ENCODE results near the gene ZCCHC9. TPM values are rescaled to one million over a fixed set of nuclear protein-coding genes. Genes with fewer than 3 reads are reported as not detected.

The ZCCHC9 gene
- total RNA-seq, 4 donors from 2014 or later = 24.5 to 32.6 (median 26.8) TPM

GRCh38 chr5:81359108-81359507 is 57.7 kb downstream of the ZCCHC9 start:
- H3K36me3 ChIP-seq = no peaks in the 10 kb centered on the region
- DNase-seq = no peak
- no peak for TF ChIP-seq CTCF (IDR thresholded peaks at IDR 0.05)
- no peaks in the 10 kb centered on the region for H3K27me3 ChIP-seq
- peaks cover 0 to 23% (median 2%) of the 10 kb centered on the region in 4 donors for H3K4me1 ChIP-seq
- H3K4me3 ChIP-seq = no peak overlapping the region
- no peaks in the 10 kb centered on the region for H3K9me3 ChIP-seq
- H3K27ac ChIP-seq = no peak overlapping the region

- Histone ChIP-seq H3K27me3 (no peaks in the 10 kb centered on the region), H3K9me3 (no peaks in the 10 kb centered on the region), H3K4me3 (no peak overlapping the region), H3K36me3 (no peaks in the 10 kb centered on the region), H3K27ac (no peak overlapping the region), H3K4me1 (peaks cover 0 to 19% (median 2%) of the 10 kb centered on the region in 4 donors)
- TF ChIP-seq POLR2A (IDR thresholded peaks at IDR 0.05) (no peak), CTCF (IDR thresholded peaks at IDR 0.05) (no peak)
- DNase-seq = no peak
Measured at GRCh38 chr5:81359881-81360280, 58.5 kb downstream of the ZCCHC9 start.

GRCh38 chr5:81360640-81361039 is 59.3 kb downstream of the ZCCHC9 start:
- H3K4me3 ChIP-seq = no peak overlapping the region
- H3K9me3 ChIP-seq = no peaks in the 10 kb centered on the region
- DNase-seq = peak in 1 of 3 donors; percentile 51
- TF ChIP-seq POLR2A (IDR thresholded peaks at IDR 0.05) = no peak
- TF ChIP-seq CTCF (IDR thresholded peaks at IDR 0.05) = no peak
- H3K27me3 ChIP-seq = no peaks in the 10 kb centered on the region
- H3K27ac ChIP-seq = no peak overlapping the region
- peaks cover 0 to 17% (median 2%) of the 10 kb centered on the region in 4 donors for H3K4me1 ChIP-seq
- H3K36me3 ChIP-seq = no peaks in the 10 kb centered on the region

GRCh38 chr5:81361600-81361999 is 60.2 kb downstream of the ZCCHC9 start:
- Histone ChIP-seq H3K4me1 (peaks cover 0 to 17% (median 2%) of the 10 kb centered on the region in 4 donors), H3K4me3 (no peak overlapping the region), H3K36me3 (no peaks in the 10 kb centered on the region), H3K9me3 (no peaks in the 10 kb centered on the region), H3K27ac (no peak overlapping the region), H3K27me3 (no peaks in the 10 kb centered on the region)
- no peak for DNase-seq
- TF ChIP-seq CTCF (IDR thresholded peaks at IDR 0.05) = no peak
- no peak for TF ChIP-seq POLR2A (IDR thresholded peaks at IDR 0.05)

Other genes with a start within 250 kb of the ZCCHC9 start
- 10 to 100 TPM in 1 of 4 donors, 1 to 10 TPM in 3; 1.1 to 10.6 (median 3.8) TPM for gene CKMT2, start 68.3 kb upstream of the ZCCHC9 start, total RNA-seq
- 1 to 10 TPM in 2 of 4 donors, not detected in 2; 3.7 to 6.5 TPM for gene ACOT12, start 92.5 kb downstream of the ZCCHC9 start, total RNA-seq

Data from Peyer's patch (tissue), 4 donors.